Fibroblast of skin of right quadriceps (primary cell): ENCODE measurements around the gene FITM1.

Source experiments
- DNase-seq: peaks from one replicate; pipeline ENCODE4 v3.0.0-alpha.2; 2013

The FITM1 gene

DNA sequence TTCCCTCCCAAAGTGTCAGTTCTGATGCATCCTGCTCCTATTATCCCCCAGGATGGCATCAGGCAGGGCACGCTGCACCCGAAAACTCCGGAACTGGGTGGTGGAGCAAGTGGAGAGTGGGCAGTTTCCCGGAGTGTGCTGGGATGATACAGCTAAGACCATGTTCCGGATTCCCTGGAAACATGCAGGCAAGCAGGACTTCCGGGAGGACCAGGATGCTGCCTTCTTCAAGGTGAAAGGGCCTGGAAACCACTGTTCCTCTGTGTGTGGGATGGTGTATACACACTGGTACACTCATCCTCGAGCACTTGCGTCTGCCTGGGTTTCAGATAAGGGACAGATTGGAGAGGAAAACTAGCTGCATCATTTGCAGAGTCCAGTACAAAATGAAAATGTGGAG is 31.6 kb downstream of the FITM1 start:
- no peak for DNase-seq

DNA sequence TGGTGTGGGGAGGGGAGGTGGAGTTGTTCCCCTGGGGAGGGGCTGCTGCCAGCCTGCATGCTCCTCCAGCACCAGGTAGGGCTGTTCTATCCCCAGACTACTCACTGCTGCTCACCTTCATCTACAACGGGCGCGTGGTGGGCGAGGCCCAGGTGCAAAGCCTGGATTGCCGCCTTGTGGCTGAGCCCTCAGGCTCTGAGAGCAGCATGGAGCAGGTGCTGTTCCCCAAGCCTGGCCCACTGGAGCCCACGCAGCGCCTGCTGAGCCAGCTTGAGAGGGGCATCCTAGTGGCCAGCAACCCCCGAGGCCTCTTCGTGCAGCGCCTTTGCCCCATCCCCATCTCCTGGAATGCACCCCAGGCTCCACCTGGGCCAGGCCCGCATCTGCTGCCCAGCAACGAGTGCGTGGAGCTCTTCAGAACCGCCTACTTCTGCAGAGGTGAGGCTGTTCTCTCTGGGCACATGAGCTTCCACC is 34.1 kb downstream of the FITM1 start:
- DNase-seq: no peak

DNA sequence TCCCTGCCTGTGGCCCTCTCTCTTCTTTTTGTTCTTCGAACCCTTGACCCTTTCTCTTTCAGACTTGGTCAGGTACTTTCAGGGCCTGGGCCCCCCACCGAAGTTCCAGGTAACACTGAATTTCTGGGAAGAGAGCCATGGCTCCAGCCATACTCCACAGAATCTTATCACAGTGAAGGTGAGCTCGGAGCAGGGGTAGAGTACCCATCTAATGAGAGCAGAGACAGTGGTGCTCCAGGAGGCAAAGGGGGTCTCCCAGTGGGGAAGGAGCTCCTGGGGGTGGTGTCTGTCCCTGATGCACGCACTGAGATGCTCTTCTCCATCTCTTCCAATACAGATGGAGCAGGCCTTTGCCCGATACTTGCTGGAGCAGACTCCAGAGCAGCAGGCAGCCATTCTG is 35.3 kb downstream of the FITM1 start:
- DNase-seq: no peak

DNA sequence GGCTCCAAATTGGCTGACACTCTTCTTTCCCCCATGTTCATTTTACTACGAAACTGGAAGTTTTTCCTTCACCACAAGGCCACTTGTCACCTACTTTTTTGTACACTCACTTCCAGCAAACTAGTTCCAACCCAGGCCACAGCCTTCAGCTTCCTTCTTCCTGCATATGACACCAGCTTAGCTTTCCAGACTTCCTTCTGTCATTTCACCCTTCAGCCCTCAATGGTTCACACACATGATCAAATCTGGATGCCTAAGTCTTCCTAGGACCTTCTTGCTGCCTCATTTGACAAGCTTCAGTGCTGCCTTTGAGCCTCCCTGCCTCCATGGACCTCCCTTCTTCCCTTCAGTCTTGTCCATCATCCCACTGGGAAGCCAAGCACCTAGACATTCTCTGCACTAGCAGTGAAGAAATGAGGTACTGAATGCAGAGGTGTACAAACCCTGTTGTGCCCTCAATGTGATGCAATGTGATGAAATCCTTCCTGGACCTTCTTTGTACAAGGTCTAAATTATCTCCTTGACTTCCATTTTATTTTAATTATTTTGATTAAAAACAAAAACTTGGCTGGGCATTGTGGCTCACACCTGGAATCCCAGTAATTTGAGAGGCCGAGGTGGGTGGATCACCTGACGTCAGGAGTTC is 37.1 kb downstream of the FITM1 start:
- no peak for DNase-seq

DNA sequence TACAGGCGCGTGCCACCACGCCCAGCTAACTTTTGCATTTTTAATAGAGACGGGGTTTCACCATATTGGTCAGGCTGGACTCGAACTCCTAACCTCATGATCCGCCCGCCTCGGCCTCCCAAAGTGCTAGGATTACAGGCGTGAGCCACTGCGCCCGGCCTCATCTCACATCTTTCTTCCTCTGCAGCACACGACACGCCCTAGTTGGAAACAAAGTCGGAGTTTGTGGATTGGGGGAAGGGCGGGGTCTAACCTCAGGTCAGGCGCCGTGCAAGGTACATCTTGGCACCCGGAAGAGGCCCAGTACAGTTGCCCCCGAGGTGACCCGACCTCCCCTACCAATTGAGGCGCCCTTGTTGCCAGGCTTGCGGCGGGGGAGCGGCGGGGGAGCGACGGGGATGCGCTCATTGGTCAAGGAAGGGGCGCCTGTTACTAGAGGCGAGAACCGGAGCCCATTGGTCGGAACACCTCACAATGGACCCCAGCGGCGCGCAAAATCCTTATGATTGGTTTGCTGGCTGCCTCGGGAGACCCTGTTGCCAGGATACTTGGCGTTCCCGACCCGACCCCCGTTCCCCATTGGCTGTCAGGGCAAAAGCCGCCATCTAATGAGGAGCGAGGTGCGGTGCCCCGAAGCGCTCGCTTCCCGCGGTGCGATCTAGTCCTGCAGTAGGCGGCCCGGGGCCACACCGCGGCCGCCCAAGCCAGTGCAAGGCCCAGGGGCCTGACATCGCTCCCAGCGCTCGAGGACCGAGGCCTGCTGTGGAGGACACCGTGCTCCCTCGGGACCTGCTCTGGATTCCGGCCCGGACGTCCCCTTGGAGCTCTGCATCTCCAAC is 41.2 kb downstream of the FITM1 start, which contains the start of gene REC8:
Gene REC8, plus strand, starts transcription at position 659 of the 839 bp plus-strand sequence. CDS start 473 bp downstream, outside the sequence.
- peak; percentile 87 for DNase-seq

DNA sequence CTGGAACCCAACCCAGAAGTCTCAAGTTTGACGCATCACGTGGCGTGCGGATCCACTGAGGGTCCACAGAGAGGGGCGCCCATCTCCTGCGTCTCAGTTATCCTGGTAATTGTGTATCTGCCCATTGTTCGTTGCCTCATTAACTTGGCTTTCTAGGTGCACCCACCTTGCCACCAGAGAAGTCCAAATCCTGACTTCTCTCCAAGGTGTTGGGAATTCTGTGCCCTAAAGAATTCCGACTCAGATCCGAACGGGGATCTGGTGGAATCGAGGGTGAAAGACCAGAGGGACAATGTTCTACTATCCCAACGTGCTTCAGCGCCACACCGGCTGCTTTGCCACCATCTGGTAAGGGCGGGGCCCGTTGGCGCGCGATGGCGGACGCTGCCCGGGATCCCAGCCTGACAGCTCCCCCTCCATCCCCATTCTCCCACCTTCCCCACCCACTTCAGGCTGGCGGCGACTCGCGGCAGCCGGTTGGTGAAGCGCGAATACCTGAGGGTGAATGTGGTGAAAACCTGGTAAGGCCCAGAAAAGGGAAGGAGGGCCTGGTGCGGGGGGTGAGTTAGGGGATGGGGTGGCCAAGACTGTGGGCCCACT is 41.9 kb downstream of the FITM1 start:
- DNase-seq: no peak

DNA sequence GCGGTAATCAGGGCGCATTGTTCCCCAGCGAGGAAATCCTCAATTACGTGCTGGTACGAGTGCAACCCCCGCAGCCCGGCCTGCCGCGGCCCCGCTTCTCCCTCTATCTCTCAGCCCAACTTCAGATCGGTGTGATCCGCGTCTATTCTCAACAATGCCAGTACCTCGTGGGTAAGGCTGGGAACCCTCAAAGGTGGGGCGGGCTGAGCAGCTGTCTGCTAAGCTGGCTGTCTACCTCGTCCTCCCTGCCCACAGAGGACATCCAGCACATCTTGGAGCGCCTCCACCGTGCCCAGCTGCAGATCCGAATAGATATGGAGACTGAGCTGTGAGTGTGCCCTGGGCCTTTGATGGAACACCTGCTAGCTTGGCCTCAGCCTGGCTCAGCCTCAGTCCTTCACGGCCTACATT is 42.4 kb downstream of the FITM1 start:
- no peak for DNase-seq

DNA sequence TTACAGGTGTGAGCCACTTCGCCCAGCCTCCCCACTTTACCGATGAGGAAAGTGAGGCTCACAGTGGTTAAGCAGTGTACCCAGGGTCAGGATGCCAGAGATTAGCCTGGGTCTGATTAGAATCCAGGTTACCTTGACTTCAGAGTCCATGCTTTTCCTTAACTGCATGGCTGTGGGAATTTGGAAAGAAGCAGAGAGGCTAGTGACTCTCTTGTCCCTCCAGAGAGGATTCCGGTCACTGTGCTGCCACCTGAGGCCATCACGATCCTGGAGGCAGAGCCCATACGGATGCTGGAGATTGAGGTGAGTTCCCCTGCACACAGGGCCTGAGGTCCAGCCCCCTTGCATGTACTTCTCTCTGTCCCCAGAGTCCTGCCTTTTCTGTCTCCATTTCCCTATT is 46.1 kb downstream of the FITM1 start:
- no peak for DNase-seq

DNA sequence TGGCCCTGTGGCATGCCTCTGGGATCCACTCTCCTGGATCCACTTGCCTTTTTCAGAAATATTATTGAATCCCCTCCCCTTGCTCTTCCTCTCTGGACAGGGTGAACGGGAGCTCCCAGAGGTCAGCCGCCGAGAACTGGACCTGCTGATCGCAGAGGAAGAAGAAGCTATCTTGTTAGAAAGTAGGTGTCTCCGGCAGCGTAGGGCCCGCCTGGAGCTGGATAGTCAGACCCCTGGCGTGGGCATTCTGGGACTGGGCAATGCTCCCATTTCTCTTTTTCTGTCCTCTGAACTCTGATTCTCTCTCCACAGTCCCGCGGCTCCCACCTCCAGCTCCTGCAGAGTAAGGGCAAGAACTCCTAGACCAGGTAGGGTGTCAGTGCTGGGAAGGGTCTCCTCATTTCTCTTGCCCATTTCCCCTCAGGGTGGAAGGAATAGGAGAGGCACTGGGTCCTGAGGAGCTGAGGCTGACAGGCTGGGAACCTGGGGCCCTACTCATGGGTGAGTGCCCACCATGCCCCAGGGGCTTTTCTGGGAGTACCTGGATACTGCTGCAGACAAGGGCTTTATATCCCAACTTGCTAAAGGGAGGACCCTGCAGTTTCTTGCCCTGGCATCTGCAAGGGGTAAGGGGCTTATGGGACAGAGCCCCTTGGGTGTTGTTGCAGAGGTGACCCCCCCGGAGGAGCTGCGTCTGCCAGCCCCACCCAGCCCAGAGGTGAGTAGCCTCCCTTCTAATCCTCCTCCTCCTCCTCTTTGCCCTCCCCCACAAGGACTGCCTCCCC is 46.8 kb downstream of the FITM1 start:
- DNase-seq: no peak

DNA sequence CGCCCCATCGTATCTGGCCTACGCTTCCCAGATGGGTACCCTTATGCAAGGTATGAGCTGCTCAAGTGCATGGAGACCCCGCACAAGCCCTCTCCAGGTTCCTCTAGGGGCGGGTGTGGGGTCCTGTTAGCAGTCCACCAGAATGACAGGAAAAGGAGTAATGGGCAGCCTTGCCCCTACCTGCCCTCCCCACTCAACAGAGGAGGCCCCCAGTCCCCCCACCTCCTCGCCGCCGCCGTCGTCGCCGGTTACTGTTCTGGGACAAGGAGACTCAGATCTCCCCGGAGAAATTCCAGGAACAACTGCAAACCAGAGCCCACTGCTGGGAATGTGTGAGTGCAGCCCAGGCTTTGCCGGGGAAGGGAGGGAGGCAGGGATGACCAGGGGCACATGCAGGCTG is 47.4 kb downstream of the FITM1 start:
- DNase-seq: no peak

DNA sequence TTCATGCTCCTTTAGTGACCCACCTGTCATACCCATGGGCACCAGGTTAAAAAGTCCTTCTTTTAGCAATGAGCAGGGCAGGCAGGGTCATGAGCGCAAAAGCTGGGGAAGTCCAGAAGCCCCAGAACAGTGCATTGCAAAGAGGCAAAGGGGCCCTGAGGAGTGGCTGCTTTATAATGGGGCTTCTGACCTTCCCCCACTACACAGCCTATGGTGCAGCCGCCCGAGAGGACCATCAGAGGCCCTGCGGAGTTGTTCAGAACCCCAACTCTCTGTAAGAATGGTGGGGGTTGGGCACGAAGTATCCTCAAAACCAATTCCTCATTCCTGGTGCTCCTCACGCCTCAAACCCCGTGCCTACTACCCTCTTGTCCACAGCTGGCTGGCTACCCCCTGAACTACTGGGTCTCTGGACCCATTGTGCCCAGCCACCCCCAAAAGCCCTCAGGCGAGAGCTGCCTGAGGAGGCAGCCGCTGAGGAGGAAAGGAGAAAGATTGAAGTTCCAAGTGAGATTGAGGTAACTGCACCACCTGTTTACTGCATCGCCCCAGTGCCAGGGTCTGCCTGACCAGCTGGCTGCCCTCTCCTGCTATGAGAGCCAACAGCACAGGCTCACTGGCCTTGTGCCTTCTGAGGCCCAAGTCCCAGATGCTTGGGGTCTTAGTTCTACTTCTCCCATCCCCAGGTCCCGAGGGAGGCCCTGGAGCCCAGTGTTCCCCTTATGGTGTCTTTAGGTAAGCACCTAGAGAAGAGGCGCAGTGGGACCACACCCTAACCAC is 48.1 kb downstream of the FITM1 start:
- DNase-seq: no peak

DNA sequence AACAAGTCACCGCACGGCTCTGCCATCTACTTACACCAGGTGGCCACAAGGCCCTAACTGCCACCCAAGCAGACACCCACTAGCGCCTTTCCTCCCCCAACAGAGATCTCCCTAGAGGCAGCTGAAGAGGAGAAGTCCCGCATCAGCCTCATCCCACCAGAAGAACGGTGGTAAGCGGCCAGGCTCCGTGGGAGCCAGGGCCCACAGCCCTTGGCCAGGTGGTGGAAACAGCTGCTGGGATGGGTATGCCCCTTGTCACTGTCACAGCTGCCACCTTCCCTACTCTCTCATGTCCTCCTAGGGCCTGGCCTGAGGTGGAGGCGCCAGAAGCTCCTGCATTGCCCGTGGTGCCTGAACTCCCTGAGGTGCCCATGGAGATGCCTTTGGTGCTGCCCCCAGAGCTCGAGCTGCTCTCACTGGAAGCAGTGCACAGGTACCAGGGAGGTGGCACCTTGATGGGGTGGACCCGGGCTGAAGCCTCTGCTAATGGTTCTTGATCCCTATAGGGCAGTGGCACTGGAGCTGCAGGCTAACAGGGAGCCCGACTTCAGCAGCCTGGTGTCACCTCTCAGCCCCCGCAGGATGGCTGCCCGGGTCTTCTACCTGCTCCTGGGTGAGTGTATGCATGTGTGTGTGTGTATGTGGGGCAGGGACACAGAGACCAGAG is 49.0 kb downstream of the FITM1 start:
- DNase-seq: no peak

DNA sequence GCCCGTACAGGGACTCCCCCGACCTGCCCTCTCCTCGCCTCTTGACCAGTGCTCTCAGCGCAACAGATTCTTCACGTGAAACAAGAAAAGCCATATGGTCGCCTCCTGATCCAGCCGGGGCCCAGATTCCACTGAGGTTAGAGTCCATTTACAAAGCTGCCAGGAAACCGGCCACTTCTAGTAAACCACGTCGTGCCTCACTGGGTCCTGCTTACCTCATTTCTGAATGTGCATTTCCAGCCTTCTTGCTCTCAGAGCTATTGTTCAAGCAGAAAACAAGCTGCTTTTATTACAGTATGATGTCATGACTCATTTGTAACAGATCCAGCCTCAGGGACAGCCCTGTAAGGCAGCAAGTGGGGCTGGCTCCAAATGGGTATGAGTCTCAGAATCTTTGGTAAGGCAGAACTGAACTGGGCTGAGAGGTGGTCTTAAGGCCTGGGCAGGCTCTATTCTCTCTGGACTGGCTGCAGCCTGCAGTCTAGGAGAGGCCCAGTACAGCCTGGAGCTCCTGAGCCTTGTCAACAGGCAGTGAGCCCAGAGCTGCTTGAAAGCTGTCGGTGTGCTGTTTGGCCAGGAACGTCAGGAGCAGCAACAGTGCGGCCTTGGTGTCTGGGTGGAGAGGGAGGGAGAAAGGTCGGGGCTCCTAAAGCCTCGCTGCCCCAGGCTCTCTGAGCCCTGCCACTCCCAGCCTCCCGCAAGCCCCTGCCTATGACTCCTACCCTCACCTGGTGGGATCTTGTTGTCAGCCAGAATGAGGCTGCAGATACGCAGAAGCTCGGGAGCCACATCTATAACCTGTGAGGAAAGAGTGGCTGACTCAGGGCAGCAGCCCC is 49.7 kb downstream of the FITM1 start:
- DNase-seq: peak; percentile 40

DNA sequence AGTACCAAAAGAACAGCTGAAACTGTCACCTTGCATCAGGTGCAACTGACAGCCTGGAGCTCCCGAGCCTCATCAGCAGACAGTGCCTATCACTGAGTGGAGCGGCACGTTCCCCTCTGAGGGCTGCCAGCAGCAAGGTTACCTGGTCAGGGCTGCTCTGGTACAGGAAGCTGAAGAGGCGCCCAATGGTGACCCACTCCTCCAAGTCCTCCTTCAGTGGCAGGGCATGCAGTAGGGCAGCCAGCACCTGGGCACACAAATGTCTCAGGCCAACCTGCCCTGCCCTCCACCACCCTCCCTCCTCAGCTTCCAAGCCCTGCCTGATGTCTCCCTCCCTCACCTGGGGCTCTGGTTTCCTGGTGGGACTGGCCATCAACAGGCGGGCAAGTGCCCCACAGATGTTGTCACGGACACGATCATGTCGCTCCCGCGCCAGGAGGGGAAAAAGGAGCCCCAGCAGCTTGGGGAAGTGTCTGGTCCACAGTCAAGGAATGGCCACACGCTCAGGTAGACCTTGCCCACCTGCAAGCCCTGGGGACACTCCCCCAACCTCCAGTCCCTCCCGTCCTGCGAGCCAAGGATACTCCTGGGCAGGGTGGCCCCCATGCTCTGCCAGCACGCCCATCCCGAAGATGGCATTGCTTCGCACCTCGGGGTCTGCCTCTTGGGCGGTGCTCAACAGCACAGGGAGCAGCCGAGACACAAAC is 51.1 kb downstream of the FITM1 start:
- no peak for DNase-seq
